Stimulated activated CD8-positive, alpha-beta memory T cell treated with anti-CD3 and anti-CD28 coated beads, Interleukin-15, amount 100 ng/mL, for 1 hour (primary cell): ENCODE data around the gene ZNF141.
"Not testable (repeated sequence)": the region's sequence is repeated elsewhere in the genome, so short reads cannot be mapped to it uniquely, and the experiment has no call there.

ENCODE experiments used
- DNase-seq: peaks from one replicate; pipeline ENCODE4 v3.0.0-alpha.2; 2020; ENCODE audit warnings: low read depth

The ZNF141 gene

GRCh38 chr4:337143-337931 is at the start of gene ZNF141:
Gene ZNF141, plus strand, starts transcription at chr4:337814. Its CDS starts 170 bp downstream, at chr4:337984.
- peak; percentile 84 for DNase-seq

- DNase-seq = no peak
These were observed 48.7 kb upstream of the ZNF141 start for GRCh38 chr4:288891-289290.

GRCh38 chr4:294732-295131 is 42.9 kb upstream of the ZNF141 start:
- DNase-seq = no peak

GRCh38 chr4:302381-302780 is 35.2 kb upstream of the ZNF141 start:
- no peak for DNase-seq

- DNase-seq = not testable (repeated sequence)
These were observed 33.1 kb upstream of the ZNF141 start for GRCh38 chr4:304516-304915.

GRCh38 chr4:304969-305680 is 32.5 kb upstream of the ZNF141 start, which contains the start of gene ZNF732:
Gene ZNF732, minus strand, starts transcription at chr4:305474. Its CDS starts 164 bp downstream, at chr4:305310.
- DNase-seq = no peak

- no peak for DNase-seq
These were observed 31.1 kb upstream of the ZNF141 start for GRCh38 chr4:306551-306961.

- DNase-seq = no peak
These were observed 27.8 kb upstream of the ZNF141 start for GRCh38 chr4:309807-310206.

GRCh38 chr4:314296-314903 is 23.2 kb upstream of the ZNF141 start:
- DNase-seq = no peak

GRCh38 chr4:328729-329128 is 8.9 kb upstream of the ZNF141 start:
- DNase-seq = no peak

GRCh38 chr4:335515-335914 is 2.1 kb upstream of the ZNF141 start:
- no peak for DNase-seq

GRCh38 chr4:336099-336892 is 1.3 kb upstream of the ZNF141 start:
- DNase-seq = no peak

- no peak for DNase-seq
These were observed 796 bp upstream of the ZNF141 start for GRCh38 chr4:336893-337142.

- DNase-seq = no peak
These were observed 531 bp downstream of the ZNF141 start for GRCh38 chr4:337932-338758.

- no peak for DNase-seq
These were observed 1.1 kb downstream of the ZNF141 start for GRCh38 chr4:338759-339097.

GRCh38 chr4:340011-340410 is 2.4 kb downstream of the ZNF141 start:
- DNase-seq = no peak

- no peak for DNase-seq
These were observed 35.6 kb downstream of the ZNF141 start for GRCh38 chr4:373062-373839.

- no peak for DNase-seq
These were observed 36.9 kb downstream of the ZNF141 start for GRCh38 chr4:374298-375160.

- no peak for DNase-seq
These were observed 46.8 kb downstream of the ZNF141 start for GRCh38 chr4:384311-385010.
